Measurements from ENCODE around the gene FGD2.

DNA sequence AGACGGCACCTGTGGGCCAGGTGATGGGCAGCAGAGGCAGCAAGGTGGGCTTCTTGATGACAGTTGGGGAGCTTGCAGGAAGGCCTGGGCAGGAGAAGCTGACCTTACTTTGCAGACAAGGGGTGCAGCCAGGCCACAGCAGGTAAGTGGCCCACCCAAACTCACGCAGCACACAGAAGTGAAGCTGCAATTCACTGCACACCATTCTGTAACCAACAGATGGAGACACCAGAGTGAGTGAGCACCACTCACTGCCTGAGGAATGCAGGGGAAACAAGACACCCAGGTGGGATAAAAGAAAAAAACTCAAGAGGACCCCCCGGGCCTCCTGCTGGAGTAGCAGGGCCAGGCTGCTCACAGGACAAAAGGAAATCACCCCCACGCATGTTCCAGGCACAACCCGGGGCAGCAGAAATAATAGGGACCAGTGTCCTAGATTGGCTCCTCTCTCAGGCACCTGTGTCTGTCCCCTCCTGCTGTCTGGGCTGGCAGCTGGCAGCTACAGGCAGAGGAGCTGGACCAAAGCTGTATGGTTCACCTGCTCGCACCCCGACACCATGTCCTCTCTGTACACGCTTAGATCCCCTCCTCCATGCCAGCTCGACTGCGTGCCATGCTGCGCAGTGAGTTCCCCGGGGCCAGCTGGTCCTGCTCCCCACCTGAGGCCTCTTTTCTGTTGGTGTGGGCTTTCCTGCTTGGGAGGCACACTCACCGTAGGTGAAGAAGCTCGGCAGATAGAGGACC is 24.4 kb upstream of the FGD2 start:
- TF ChIP-seq, protein P1, sequence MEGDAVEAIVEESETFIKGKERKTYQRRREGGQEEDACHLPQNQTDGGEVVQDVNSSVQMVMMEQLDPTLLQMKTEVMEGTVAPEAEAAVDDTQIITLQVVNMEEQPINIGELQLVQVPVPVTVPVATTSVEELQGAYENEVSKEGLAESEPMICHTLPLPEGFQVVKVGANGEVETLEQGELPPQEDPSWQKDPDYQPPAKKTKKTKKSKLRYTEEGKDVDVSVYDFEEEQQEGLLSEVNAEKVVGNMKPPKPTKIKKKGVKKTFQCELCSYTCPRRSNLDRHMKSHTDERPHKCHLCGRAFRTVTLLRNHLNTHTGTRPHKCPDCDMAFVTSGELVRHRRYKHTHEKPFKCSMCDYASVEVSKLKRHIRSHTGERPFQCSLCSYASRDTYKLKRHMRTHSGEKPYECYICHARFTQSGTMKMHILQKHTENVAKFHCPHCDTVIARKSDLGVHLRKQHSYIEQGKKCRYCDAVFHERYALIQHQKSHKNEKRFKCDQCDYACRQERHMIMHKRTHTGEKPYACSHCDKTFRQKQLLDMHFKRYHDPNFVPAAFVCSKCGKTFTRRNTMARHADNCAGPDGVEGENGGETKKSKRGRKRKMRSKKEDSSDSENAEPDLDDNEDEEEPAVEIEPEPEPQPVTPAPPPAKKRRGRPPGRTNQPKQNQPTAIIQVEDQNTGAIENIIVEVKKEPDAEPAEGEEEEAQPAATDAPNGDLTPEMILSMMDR (IDR thresholded peaks at IDR 0.05), result no peak
- no peak for TF ChIP-seq POLR2A (IDR thresholded peaks at IDR 0.05)
